Activated CD8-positive, alpha-beta T cell treated with anti-CD3 and anti-CD28 coated beads for 36 hours (primary cell): ENCODE data around the gene PLA2G12A. TPM values are rescaled to one million over a fixed set of nuclear protein-coding genes. Genes with fewer than 3 reads are reported as not detected.

Source experiments
- ATAC-seq: fragments of 200-7000 bp; cut with Tn5 transposase; one replicate; pipeline ENCODE4 v1.10.0; 2021; ENCODE audit warnings: mild to moderate bottlenecking, moderate library complexity
- CTCF ChIA-PET: fragments of 350-600 bp; sonication (Branson Sonifier 250); formaldehyde crosslinking; loops from one replicate; lab custom pipeline; 2021; ENCODE audit warnings: antibody characterized with exemption; lab: Charles Lee
- POLR2A ChIA-PET: fragments of 350-600 bp; sonication (Branson Sonifier 250); formaldehyde crosslinking; loops from one replicate; lab custom pipeline; 2021; ENCODE audit warnings: antibody characterized with exemption; lab: Charles Lee
- DNase-seq: peaks from one replicate; pipeline ENCODE4 v3.0.0-alpha.2; 2020
- H3K27ac Mint-ChIP-seq: one replicate; pipeline ENCODE4 v1.8.0; 2021; ENCODE audit warnings: mild to moderate bottlenecking, mixed read lengths
- H3K27me3 Mint-ChIP-seq: one replicate; pipeline ENCODE4 v1.8.0; 2021; ENCODE audit warnings: mixed read lengths
- H3K36me3 Mint-ChIP-seq: one replicate; pipeline ENCODE4 v1.8.0; 2021; ENCODE audit warnings: low read depth, mixed read lengths
- H3K4me1 Mint-ChIP-seq: one replicate; pipeline ENCODE4 v1.8.0; 2021; ENCODE audit warnings: low read depth, mixed read lengths
- H3K4me3 Mint-ChIP-seq: one replicate; pipeline ENCODE4 v1.8.0; 2021; ENCODE audit warnings: mild to moderate bottlenecking, moderate library complexity, mixed read lengths
- H3K9me3 Mint-ChIP-seq: one replicate; pipeline ENCODE4 v1.8.0; 2021; ENCODE audit warnings: mixed read lengths
- intact Hi-C: fragments of 100-400 bp; cut with micrococcal nuclease; formaldehyde crosslinking; loops from one replicate; pipeline ENCODE4 v1.10.0; 2022
- total RNA-seq, 2 experiments: library from RNA; stranded (reverse); gene quantifications; one replicate each; pipeline ENCODE4 v1.2.3, GENCODE V29; 2021
- TF ChIP-seq, protein P1 (sequence below): fragments of 200-600 bp; IDR thresholded peaks from one replicate; pipeline ENCODE4 v1.8.0; 2022; ENCODE audit warnings: antibody characterized with exemption, mild to moderate bottlenecking

The PLA2G12A gene
- total RNA-seq, 2 experiments from 2014 or later, result 32.0 to 35.6 TPM

DNA sequence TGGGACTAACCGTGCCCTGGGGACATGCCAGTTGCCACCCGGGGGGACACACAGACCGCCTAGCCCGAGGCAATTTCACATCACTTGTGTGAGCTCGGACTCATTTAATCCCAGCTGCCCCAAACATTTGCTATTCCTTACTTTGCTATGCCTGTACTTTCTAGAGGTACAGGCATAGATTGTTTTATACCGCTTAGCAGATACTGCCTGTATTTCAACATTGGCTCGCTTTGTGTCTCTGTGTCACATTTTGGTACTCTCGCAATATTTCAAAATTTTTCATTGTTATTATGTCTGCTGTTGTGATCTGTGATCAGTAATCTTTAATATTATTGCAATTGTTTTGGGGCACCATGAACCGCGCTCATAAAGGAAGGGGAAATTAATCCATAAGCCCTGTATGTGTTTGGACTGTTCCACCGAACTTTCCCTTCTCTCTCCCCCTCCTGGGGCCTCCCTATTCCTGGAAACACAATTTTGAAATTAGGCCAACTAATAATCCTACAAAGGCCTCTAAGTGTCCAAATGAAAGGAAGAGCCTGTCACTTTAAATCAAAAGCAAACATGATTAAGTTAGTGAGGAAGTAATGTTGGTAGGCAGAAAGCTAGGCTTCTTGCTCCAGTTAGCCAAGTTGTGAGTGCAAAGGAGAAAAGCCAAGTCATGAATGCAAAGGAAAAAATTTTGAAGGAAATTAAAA is 26.1 kb downstream of the PLA2G12A start:
- intact Hi-C loops, result loop anchor here (5.0 kb wide), 1 partner anchor 142 kb away; the partner anchor contains the start of gene MCUB
- peak; percentile 1 for ATAC-seq

DNA sequence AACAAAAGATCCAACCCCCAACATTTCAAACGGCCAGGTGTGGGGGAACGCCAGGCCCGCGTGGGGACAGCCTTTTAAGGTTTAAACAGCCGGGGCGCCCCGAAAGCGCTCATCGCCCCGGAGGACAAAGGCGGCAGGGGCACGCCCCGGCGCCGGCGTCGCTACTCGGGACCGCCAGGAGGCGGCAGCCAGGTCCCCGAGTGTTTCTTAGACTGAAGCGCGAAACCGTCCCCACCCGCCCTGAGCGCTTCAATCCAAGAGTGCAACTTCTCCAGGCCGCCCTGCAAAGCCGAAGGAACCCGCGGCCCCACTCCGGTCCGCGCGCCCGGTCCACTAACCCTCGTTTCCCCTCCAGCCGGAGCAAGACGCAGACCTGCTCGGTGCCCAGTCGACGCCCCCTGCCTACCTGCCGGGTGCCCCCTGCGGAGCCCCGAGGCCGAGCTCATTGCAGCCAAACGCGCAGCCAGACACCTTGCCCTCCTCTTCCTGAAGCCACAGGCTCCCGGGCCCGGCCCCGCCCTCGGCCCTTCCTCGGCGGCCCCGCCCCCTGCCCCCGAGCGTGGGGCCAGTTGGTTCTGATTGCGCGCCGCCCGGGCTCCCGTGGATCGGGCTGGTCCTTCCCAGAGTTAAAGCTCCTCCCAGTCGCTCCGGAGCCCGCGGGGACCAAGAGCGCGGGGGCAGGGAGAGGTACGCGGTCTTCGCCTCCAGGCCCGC is 26.8 kb downstream of the PLA2G12A start, which contains the start of gene CASP6:
Gene CASP6 (minus strand): TSS at position 496 of the 714 bp plus-strand sequence. CDS start 50 bp downstream, at position 446.
- DNase-seq (peak; percentile 82), ATAC-seq (peak; percentile 85)
- H3K27ac Mint-ChIP-seq, result peak within 1 kb of the TSS; percentile 91
- TF ChIP-seq, protein P1, sequence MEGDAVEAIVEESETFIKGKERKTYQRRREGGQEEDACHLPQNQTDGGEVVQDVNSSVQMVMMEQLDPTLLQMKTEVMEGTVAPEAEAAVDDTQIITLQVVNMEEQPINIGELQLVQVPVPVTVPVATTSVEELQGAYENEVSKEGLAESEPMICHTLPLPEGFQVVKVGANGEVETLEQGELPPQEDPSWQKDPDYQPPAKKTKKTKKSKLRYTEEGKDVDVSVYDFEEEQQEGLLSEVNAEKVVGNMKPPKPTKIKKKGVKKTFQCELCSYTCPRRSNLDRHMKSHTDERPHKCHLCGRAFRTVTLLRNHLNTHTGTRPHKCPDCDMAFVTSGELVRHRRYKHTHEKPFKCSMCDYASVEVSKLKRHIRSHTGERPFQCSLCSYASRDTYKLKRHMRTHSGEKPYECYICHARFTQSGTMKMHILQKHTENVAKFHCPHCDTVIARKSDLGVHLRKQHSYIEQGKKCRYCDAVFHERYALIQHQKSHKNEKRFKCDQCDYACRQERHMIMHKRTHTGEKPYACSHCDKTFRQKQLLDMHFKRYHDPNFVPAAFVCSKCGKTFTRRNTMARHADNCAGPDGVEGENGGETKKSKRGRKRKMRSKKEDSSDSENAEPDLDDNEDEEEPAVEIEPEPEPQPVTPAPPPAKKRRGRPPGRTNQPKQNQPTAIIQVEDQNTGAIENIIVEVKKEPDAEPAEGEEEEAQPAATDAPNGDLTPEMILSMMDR, result peak; percentile 71
- peak within 1 kb of the TSS; percentile 91 for H3K4me3 Mint-ChIP-seq
- POLR2A ChIA-PET, result interaction anchor here (0.7 to 3.1 kb wide), 7 partner anchors 11 to 267 kb away, joined by 3 to 20 read pairs (median 5); partner anchors contain the start of gene MCUB
- H3K27me3 Mint-ChIP-seq, result no peaks in the 10 kb centered on the region
- CTCF ChIA-PET, result interaction anchor here (0.8 to 2.3 kb wide), 19 partner anchors 9 to 282 kb away, joined by 3 to 8 read pairs (median 4); partner anchors contain the start of genes MCUB, PLA2G12A and SEC24B
- intact Hi-C loops, result loop anchor here (5.0 kb wide), 1 partner anchor 141 kb away; the partner anchor contains the start of gene MCUB
- no peaks in the 10 kb centered on the region for H3K9me3 Mint-ChIP-seq
- H3K4me1 Mint-ChIP-seq, result peaks cover 23% of the 10 kb centered on the region
- H3K36me3 Mint-ChIP-seq, result peaks cover 7% of the 10 kb centered on the region

More for the DNA sequence above, 26.1 kb downstream of the PLA2G12A start:
- H3K27ac Mint-ChIP-seq, result peak overlapping the region; percentile 91
- no peaks in the 10 kb centered on the region for H3K27me3 Mint-ChIP-seq
- H3K36me3 Mint-ChIP-seq, result peaks cover 7% of the 10 kb centered on the region
- H3K4me3 Mint-ChIP-seq, result peak overlapping the region; percentile 91
- ChIA-PET POLR2A (interaction anchor here (0.7 to 3.1 kb wide), 7 partner anchors 10 to 268 kb away, joined by 3 to 20 read pairs (median 3); partner anchors contain the start of gene MCUB), CTCF (interaction anchor here (0.8 to 2.3 kb wide), 15 partner anchors 9 to 270 kb away, joined by 3 to 8 read pairs (median 4); partner anchors contain the start of genes MCUB and SEC24B)
- H3K4me1 Mint-ChIP-seq, result peaks cover 20% of the 10 kb centered on the region
- TF ChIP-seq, protein P1, result no peak
- no peak for DNase-seq
- H3K9me3 Mint-ChIP-seq, result no peaks in the 10 kb centered on the region

DNA sequence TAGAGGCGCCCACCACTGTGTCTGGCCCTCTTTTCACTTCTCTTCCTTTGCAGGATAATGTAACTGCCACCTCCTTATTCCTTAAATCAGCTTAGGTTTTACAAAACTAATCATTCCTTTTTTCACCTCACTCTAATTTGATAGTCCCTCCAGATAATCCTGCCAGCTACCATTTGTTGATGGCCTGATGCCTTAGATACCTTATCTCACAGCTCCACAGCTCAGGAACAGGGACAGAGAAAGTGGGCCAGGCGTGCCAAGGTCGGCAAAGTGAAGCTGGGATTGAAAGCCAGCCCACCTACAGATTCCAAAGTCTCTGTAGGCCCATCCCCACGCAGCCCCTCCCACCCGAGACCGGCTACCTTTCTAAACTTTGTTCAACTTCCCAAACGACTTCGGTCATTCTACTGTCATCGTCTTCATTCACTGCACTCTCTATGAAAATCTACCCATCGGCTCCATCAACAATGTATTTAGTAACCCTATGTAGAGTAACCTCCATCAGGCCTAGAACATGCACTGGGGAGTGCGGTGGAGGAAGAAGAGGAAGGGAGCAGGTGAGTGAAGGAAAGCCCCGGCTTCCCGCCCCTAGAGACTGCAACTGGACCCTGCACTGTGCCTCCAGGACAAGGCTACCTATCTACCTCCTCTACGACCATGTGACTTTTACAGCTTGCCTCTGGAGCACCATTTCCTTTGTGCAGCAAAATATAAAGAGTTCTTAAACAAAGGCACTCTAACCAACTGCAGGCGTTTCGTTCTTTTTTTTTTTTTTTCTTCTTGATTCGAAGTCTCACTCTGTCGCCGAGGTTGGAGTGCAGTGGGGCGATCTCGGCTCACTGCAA is 28.1 kb downstream of the PLA2G12A start:
- peak overlapping the region; percentile 91 for H3K4me3 Mint-ChIP-seq
- no peaks in the 10 kb centered on the region for H3K9me3 Mint-ChIP-seq
- peaks cover 14% of the 10 kb centered on the region for H3K36me3 Mint-ChIP-seq
- intact Hi-C loops, result loop anchor here (5.0 kb wide), 1 partner anchor 139 kb away; the partner anchor contains the start of gene MCUB
- peaks cover 23% of the 10 kb centered on the region for H3K4me1 Mint-ChIP-seq
- no peaks in the 10 kb centered on the region for H3K27me3 Mint-ChIP-seq
- ATAC-seq (no peak), DNase-seq (no peak)
- H3K27ac Mint-ChIP-seq, result peak overlapping the region; percentile 91
- TF ChIP-seq, protein P1, result no peak
- ChIA-PET POLR2A (interaction anchor here (1.1 to 3.1 kb wide), 6 partner anchors 10 to 142 kb away, joined by 3 to 20 read pairs (median 6); partner anchors contain the start of gene MCUB), CTCF (interaction anchor here (1.0 to 2.7 kb wide), 11 partner anchors 9 to 280 kb away, joined by 3 to 12 read pairs (median 3); partner anchors contain the start of gene PLA2G12A)

DNA sequence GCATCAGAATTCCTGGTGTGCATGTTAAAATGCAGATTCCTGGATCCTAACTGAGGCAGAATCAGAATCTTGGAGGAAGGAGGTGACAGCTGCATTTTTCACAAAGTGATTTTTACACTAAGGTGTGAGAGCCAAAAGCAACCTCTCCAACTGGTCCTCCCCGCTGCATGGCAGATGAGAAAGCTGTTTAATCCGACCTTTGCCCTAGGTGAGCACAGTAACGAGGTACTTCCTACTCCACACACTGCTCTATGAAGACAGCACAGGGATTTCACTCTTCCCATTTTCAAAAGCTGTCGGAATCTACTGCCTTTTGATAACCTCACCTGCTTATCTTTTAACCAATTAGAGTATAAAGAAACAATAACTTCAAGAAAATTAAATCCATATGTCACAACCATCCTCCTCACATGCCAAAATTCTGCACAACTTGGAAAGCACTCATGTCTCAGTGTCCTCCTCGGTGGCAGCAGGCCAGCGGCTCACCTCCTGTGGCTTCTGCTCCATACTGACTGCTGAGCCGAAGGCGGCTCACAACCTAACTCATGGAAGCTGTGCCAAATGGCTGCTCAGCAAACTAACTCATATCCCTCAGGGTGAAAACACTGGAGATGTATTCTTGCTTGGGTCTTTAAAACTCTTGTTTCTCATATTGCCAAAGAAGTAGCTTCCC is 30.2 kb downstream of the PLA2G12A start:
- intact Hi-C loops, result loop anchor here (5.0 kb wide), 1 partner anchor 137 kb away; the partner anchor contains the start of gene MCUB
- H3K27ac Mint-ChIP-seq, result no peak overlapping the region
- H3K4me3 Mint-ChIP-seq, result no peak overlapping the region
- H3K4me1 Mint-ChIP-seq, result peaks cover 23% of the 10 kb centered on the region
- TF ChIP-seq, protein P1, result no peak
- ATAC-seq, result no peak
- CTCF ChIA-PET, result interaction anchor here (0.6 to 2.7 kb wide), 8 partner anchors 9 to 138 kb away, joined by 3 to 12 read pairs (median 4); no protein-coding TSS in a partner anchor
- peaks cover 18% of the 10 kb centered on the region for H3K36me3 Mint-ChIP-seq
- POLR2A ChIA-PET, result interaction anchor here (0.7 to 2.3 kb wide), 4 partner anchors 9 to 111 kb away, joined by 3 to 7 read pairs (median 4); no protein-coding TSS in a partner anchor
- no peak for DNase-seq
- H3K27me3 Mint-ChIP-seq, result no peaks in the 10 kb centered on the region
- H3K9me3 Mint-ChIP-seq, result no peaks in the 10 kb centered on the region
